ENCODE data around the gene PPP1R1C. TPM values are rescaled to one million over a fixed set of nuclear protein-coding genes. Genes with fewer than 3 reads are reported as not detected.

The PPP1R1C gene
- total RNA-seq, 1 donor from 2014 or later, result not detected

DNA sequence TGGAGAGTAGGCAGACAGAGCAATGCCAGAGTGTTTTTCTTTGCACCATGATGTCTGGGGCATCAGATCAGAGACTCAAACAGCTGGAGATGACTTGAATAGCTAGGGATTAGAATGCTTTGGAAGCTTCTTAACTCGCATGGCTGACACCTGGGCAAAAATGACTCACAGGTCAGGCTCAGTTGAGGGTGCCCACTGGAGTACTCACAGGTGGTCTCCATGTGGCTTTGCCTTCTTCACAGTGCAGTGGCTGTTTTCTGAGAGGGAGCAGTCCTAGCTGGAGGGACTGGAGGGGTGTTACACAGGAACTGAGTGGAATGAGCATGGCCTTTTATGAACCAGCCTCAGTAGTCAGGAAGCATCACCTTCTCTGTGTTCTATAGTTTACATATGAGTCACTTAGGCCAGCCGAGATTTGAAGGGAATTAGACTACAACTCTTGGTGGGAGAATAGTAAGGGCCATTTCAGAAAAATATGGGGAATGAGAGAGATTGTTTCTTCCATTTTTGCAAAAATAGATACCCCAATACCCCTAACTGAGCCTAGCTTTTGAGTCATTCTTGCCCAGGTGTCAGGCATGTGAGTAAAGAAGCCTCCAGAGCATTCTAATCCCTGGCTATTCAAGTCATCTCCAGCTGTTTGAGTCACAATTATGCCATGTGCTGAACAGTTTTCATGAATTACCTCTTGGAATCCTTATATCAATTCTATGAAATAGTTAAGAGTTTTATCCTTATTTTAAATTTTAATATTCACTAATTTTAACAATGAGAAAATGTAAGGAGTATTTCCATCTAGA, 7.1 kb upstream of the PPP1R1C start:
- H3K9me3 ChIP-seq, result no peaks in the 10 kb centered on the region
- H3K36me3 ChIP-seq, result no peaks in the 10 kb centered on the region
- H3K27ac ChIP-seq, result no peak overlapping the region
- DNase-seq (ENCODE audit: extremely low spot score in 2 of 2), result no peak
- intact Hi-C loops (cut with DNase I), result no loop called here
- H3K4me3 ChIP-seq, result no peak overlapping the region
- H3K4me1 ChIP-seq, result no peaks in the 10 kb centered on the region
- H3K27me3 ChIP-seq, result no peaks in the 10 kb centered on the region
- no peak for TF ChIP-seq POLR2A (IDR thresholded peaks at IDR 0.05)

DNA sequence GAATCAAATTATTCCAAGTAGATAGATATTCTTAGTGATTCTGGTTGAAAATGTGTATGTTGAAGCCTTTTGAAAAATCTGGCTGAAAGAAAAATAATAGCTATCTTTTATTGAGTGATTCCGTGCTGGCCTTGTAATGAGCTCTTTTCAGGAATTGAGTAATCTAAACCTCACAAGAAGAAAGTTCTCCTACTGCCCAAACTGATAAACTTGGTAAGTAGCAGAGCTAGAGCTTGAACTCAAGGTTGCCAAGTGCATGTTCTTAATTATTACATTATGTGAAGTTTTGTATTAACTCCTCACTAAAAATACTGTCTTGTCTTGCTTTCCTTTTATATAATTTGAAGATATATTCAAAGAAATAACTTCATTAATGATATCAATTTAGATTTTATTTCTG, 1.6 kb upstream of the PPP1R1C start:
- intact Hi-C loops (cut with DNase I), result no loop called here
- H3K9me3 ChIP-seq, result no peaks in the 10 kb centered on the region

GRCh38 chr2:181984814-181985631, 630 bp upstream of the PPP1R1C start:
- no peak overlapping the region for H3K4me3 ChIP-seq
- H3K27me3 ChIP-seq, result no peaks in the 10 kb centered on the region
- no peaks in the 10 kb centered on the region for H3K9me3 ChIP-seq
- no peaks in the 10 kb centered on the region for H3K4me1 ChIP-seq
- H3K27ac ChIP-seq, result no peak overlapping the region
- no peak for DNase-seq (ENCODE audit: extremely low spot score in 2 of 2)
- intact Hi-C loops (cut with DNase I), result no loop called here
- H3K36me3 ChIP-seq, result no peaks in the 10 kb centered on the region
- TF ChIP-seq POLR2AphosphoS5 (IDR thresholded peaks at IDR 0.05; ENCODE audit: insufficient read depth in 1 of 2, low read depth in 1 of 2) (no peak), POLR2A (IDR thresholded peaks at IDR 0.05) (no peak)
- TF ChIP-seq, protein P1, sequence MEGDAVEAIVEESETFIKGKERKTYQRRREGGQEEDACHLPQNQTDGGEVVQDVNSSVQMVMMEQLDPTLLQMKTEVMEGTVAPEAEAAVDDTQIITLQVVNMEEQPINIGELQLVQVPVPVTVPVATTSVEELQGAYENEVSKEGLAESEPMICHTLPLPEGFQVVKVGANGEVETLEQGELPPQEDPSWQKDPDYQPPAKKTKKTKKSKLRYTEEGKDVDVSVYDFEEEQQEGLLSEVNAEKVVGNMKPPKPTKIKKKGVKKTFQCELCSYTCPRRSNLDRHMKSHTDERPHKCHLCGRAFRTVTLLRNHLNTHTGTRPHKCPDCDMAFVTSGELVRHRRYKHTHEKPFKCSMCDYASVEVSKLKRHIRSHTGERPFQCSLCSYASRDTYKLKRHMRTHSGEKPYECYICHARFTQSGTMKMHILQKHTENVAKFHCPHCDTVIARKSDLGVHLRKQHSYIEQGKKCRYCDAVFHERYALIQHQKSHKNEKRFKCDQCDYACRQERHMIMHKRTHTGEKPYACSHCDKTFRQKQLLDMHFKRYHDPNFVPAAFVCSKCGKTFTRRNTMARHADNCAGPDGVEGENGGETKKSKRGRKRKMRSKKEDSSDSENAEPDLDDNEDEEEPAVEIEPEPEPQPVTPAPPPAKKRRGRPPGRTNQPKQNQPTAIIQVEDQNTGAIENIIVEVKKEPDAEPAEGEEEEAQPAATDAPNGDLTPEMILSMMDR (IDR thresholded peaks at IDR 0.05), result no peak

More for the DNA sequence above, 1.6 kb upstream of the PPP1R1C start:
- Histone ChIP-seq H3K4me1 (no peaks in the 10 kb centered on the region), H3K27me3 (no peaks in the 10 kb centered on the region), H3K36me3 (no peaks in the 10 kb centered on the region), H3K27ac (no peak overlapping the region), H3K4me3 (no peak overlapping the region)
- TF ChIP-seq POLR2AphosphoS5 (IDR thresholded peaks at IDR 0.05; ENCODE audit: insufficient read depth in 1 of 2, low read depth in 1 of 2), result no peak
- TF ChIP-seq POLR2A (IDR thresholded peaks at IDR 0.05), result no peak
- TF ChIP-seq, protein P1 (IDR thresholded peaks at IDR 0.05), result no peak
- DNase-seq (ENCODE audit: extremely low spot score in 2 of 2), result no peak

GRCh38 chr2:181988154-181988924, 2.7 kb downstream of the PPP1R1C start:
- TF ChIP-seq POLR2AphosphoS5 (IDR thresholded peaks at IDR 0.05; ENCODE audit: insufficient read depth in 1 of 2, low read depth in 1 of 2), result no peak
- no peak for TF ChIP-seq POLR2A (IDR thresholded peaks at IDR 0.05)
- TF ChIP-seq, protein P1 (IDR thresholded peaks at IDR 0.05), result no peak
- H3K9me3 ChIP-seq, result no peaks in the 10 kb centered on the region
- no peaks in the 10 kb centered on the region for H3K36me3 ChIP-seq
- no peaks in the 10 kb centered on the region for H3K27me3 ChIP-seq
- DNase-seq (ENCODE audit: extremely low spot score in 2 of 2), result no peak
- no peak overlapping the region for H3K27ac ChIP-seq
- intact Hi-C loops (cut with DNase I), result no loop called here
- H3K4me1 ChIP-seq, result no peaks in the 10 kb centered on the region
- H3K4me3 ChIP-seq, result no peak overlapping the region

DNA sequence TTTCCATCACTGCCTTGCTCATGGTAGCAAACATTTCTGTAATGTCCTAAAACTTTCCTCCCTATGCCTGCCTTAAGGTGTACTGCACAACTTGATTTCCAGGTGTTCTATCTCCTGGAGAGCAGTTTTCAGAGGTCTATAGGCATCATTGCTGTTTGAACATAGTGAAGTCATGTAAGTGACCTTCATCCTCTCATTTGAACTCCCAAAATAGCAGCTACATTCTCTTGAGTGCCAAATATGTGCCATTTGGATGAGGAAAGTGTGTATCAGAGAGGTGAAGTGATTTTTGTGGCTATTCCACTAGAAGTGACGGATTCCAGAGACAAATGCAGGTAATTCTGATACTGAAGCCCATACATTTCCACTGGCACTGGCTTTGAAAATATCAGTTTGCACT, 3.4 kb downstream of the PPP1R1C start:
- TF ChIP-seq POLR2A (IDR thresholded peaks at IDR 0.05) (no peak), POLR2AphosphoS5 (IDR thresholded peaks at IDR 0.05; ENCODE audit: insufficient read depth in 1 of 2, low read depth in 1 of 2) (no peak)
- TF ChIP-seq, protein P1 (IDR thresholded peaks at IDR 0.05), result no peak
- Histone ChIP-seq H3K4me1 (no peaks in the 10 kb centered on the region), H3K4me3 (no peak overlapping the region), H3K27me3 (no peaks in the 10 kb centered on the region), H3K9me3 (no peaks in the 10 kb centered on the region), H3K36me3 (no peaks in the 10 kb centered on the region), H3K27ac (no peak overlapping the region)
- intact Hi-C loops (cut with DNase I), result no loop called here
- no peak for DNase-seq (ENCODE audit: extremely low spot score in 2 of 2)

Measured in vagina (tissue), 2 donors.